HG02763 (cell line): ENCODE measurements around the gene CD99.

Experiments used
- ATAC-seq: cut with Tn5 transposase; IDR thresholded peaks from one replicate; pipeline ENCODE4 v1.9.1; 2021; ENCODE audit warnings: mild to moderate bottlenecking, moderate library complexity; ENCODE audit not compliant: unreplicated experiment

Gene CD99

GRCh38 chrX:2690856-2691542 lies at the start of gene CD99:
CD99 (plus strand) TSS chrX:2691295; CDS start chrX:2691361, 66 bp downstream.
- ATAC-seq: peak; percentile 88

- ATAC-seq: no peak
Measured at GRCh38 chrX:2642146-2642545, 48.9 kb upstream of the CD99 start.

GRCh38 chrX:2642791-2643190 lies 48.3 kb upstream of the CD99 start:
- ATAC-seq: no peak

- ATAC-seq: no peak
Measured at GRCh38 chrX:2643880-2644279, 47.2 kb upstream of the CD99 start.

GRCh38 chrX:2645563-2645962 lies 45.5 kb upstream of the CD99 start:
- no peak for ATAC-seq

GRCh38 chrX:2647627-2648026 lies 43.5 kb upstream of the CD99 start:
- ATAC-seq: no peak

- no peak for ATAC-seq
Measured at GRCh38 chrX:2650037-2650436, 41.1 kb upstream of the CD99 start.

- ATAC-seq: no peak
Measured at GRCh38 chrX:2650865-2651264, 40.2 kb upstream of the CD99 start.

GRCh38 chrX:2652106-2652505 lies 39.0 kb upstream of the CD99 start:
- no peak for ATAC-seq

- ATAC-seq: no peak
Measured at GRCh38 chrX:2654436-2655340, 36.4 kb upstream of the CD99 start.

GRCh38 chrX:2656257-2656836 lies 34.7 kb upstream of the CD99 start:
- no peak for ATAC-seq

GRCh38 chrX:2657532-2658113 lies 33.5 kb upstream of the CD99 start:
- no peak for ATAC-seq

GRCh38 chrX:2658585-2659292 lies 32.4 kb upstream of the CD99 start:
- ATAC-seq: no peak

GRCh38 chrX:2662586-2662985 lies 28.5 kb upstream of the CD99 start:
- ATAC-seq: no peak

- no peak for ATAC-seq
Measured at GRCh38 chrX:2664502-2664901, 26.6 kb upstream of the CD99 start.

GRCh38 chrX:2665387-2666304 lies 25.4 kb upstream of the CD99 start:
- no peak for ATAC-seq

- ATAC-seq: no peak
Measured at GRCh38 chrX:2666491-2666890, 24.6 kb upstream of the CD99 start.

GRCh38 chrX:2670978-2671377 lies 20.1 kb upstream of the CD99 start:
- ATAC-seq: no peak

GRCh38 chrX:2672084-2672483 lies 19.0 kb upstream of the CD99 start:
- ATAC-seq: no peak

GRCh38 chrX:2673611-2674010 lies 17.5 kb upstream of the CD99 start:
- ATAC-seq: no peak
